ENCODE results near the gene B3GALT4.

GRCh38 chr6:33297956-33298772 lies 21.2 kb downstream of the B3GALT4 start:
- TF ChIP-seq CTCF (IDR thresholded peaks at IDR 0.05; ENCODE audit: low read depth, low read length, poor library complexity, severe bottlenecking) (peak; percentile 58), EZH2phosphoT487 (IDR thresholded peaks at IDR 0.05; ENCODE audit: borderline replicate concordance, low read length) (no peak)
